Measurements from ENCODE around the gene PTPRG.

Gene PTPRG

GRCh38 chr3:61966200-61966599 is 404.8 kb downstream of the PTPRG start:
- Histone ChIP-seq H4K20me1 (ENCODE audit: control insufficient read depth, insufficient read depth, low read depth, low read length) (no peaks in the 10 kb centered on the region), H3K27ac (ENCODE audit: low read depth, low read length) (no peak overlapping the region), H3K79me2 (ENCODE audit: control insufficient read depth, low read length) (no peaks in the 10 kb centered on the region), H3F3A (ENCODE audit: control insufficient read depth, insufficient read depth) (no peaks in the 10 kb centered on the region), H3K4me1 (ENCODE audit: control insufficient read depth, low read length) (no peaks in the 10 kb centered on the region), H3K4me3 (ENCODE audit: low read length) (no peak overlapping the region), H3K9me2 (replicated peaks; ENCODE audit: control insufficient read depth, low read length) (no peaks in the 10 kb centered on the region), H3K4me2 (ENCODE audit: low read length) (no peak overlapping the region), H3K9me3 (ENCODE audit: control insufficient read depth, insufficient read depth, low read length) (no peaks in the 10 kb centered on the region), H3K36me3 (ENCODE audit: control insufficient read depth, low read length) (no peaks in the 10 kb centered on the region), H3K27me3 (ENCODE audit: control insufficient read depth, low read length) (0 out of 2 replicates have a peak, but pooled peaks cover 2% of the 10 kb centered on the region)
- TF ChIP-seq CTCF (IDR thresholded peaks at IDR 0.05; ENCODE audit: low read depth, low read length, poor library complexity, severe bottlenecking) (no peak), EZH2phosphoT487 (IDR thresholded peaks at IDR 0.05; ENCODE audit: borderline replicate concordance, low read length) (no peak)

- H3K27me3 ChIP-seq (ENCODE audit: control insufficient read depth, low read length) = no peaks in the 10 kb centered on the region
- no peak overlapping the region for H3K4me2 ChIP-seq (ENCODE audit: low read length)
- no peaks in the 10 kb centered on the region for H3F3A ChIP-seq (ENCODE audit: control insufficient read depth, insufficient read depth)
- H4K20me1 ChIP-seq (ENCODE audit: control insufficient read depth, insufficient read depth, low read depth, low read length) = no peaks in the 10 kb centered on the region
- H3K27ac ChIP-seq (ENCODE audit: low read depth, low read length) = no peak overlapping the region
- no peaks in the 10 kb centered on the region for H3K9me2 ChIP-seq (replicated peaks; ENCODE audit: control insufficient read depth, low read length)
- H3K9me3 ChIP-seq (ENCODE audit: control insufficient read depth, insufficient read depth, low read length) = no peaks in the 10 kb centered on the region
- TF ChIP-seq CTCF (IDR thresholded peaks at IDR 0.05; ENCODE audit: low read depth, low read length, poor library complexity, severe bottlenecking) = no peak
- TF ChIP-seq EZH2phosphoT487 (IDR thresholded peaks at IDR 0.05; ENCODE audit: borderline replicate concordance, low read length) = no peak
- no peaks in the 10 kb centered on the region for H3K4me1 ChIP-seq (ENCODE audit: control insufficient read depth, low read length)
- no peaks in the 10 kb centered on the region for H3K36me3 ChIP-seq (ENCODE audit: control insufficient read depth, low read length)
- H3K4me3 ChIP-seq (ENCODE audit: low read length) = no peak overlapping the region
- H3K79me2 ChIP-seq (ENCODE audit: control insufficient read depth, low read length) = no peaks in the 10 kb centered on the region
Measured at GRCh38 chr3:61967019-61967418, 405.6 kb downstream of the PTPRG start.

GRCh38 chr3:61967937-61968336 is 406.6 kb downstream of the PTPRG start:
- Histone ChIP-seq H3K79me2 (ENCODE audit: control insufficient read depth, low read length) (no peaks in the 10 kb centered on the region), H3K4me2 (ENCODE audit: low read length) (no peak overlapping the region), H3K4me1 (ENCODE audit: control insufficient read depth, low read length) (no peaks in the 10 kb centered on the region), H3K27ac (ENCODE audit: low read depth, low read length) (no peak overlapping the region), H3K36me3 (ENCODE audit: control insufficient read depth, low read length) (no peaks in the 10 kb centered on the region), H4K20me1 (ENCODE audit: control insufficient read depth, insufficient read depth, low read depth, low read length) (no peaks in the 10 kb centered on the region), H3K27me3 (ENCODE audit: control insufficient read depth, low read length) (no peaks in the 10 kb centered on the region), H3K9me2 (replicated peaks; ENCODE audit: control insufficient read depth, low read length) (no peaks in the 10 kb centered on the region), H3F3A (ENCODE audit: control insufficient read depth, insufficient read depth) (no peaks in the 10 kb centered on the region), H3K9me3 (ENCODE audit: control insufficient read depth, insufficient read depth, low read length) (no peaks in the 10 kb centered on the region), H3K4me3 (ENCODE audit: low read length) (no peak overlapping the region)
- no peak for TF ChIP-seq CTCF (IDR thresholded peaks at IDR 0.05; ENCODE audit: low read depth, low read length, poor library complexity, severe bottlenecking)
- no peak for TF ChIP-seq EZH2phosphoT487 (IDR thresholded peaks at IDR 0.05; ENCODE audit: borderline replicate concordance, low read length)

GRCh38 chr3:61974662-61975061 is 413.3 kb downstream of the PTPRG start:
- Histone ChIP-seq H3K9me3 (ENCODE audit: control insufficient read depth, insufficient read depth, low read length) (no peaks in the 10 kb centered on the region), H4K20me1 (ENCODE audit: control insufficient read depth, insufficient read depth, low read depth, low read length) (no peaks in the 10 kb centered on the region), H3F3A (ENCODE audit: control insufficient read depth, insufficient read depth) (no peaks in the 10 kb centered on the region), H3K4me1 (ENCODE audit: control insufficient read depth, low read length) (no peaks in the 10 kb centered on the region), H3K27ac (ENCODE audit: low read depth, low read length) (no peak overlapping the region), H3K79me2 (ENCODE audit: control insufficient read depth, low read length) (no peaks in the 10 kb centered on the region), H3K27me3 (ENCODE audit: control insufficient read depth, low read length) (no peaks in the 10 kb centered on the region), H3K9me2 (replicated peaks; ENCODE audit: control insufficient read depth, low read length) (no peaks in the 10 kb centered on the region), H3K36me3 (ENCODE audit: control insufficient read depth, low read length) (no peaks in the 10 kb centered on the region), H3K4me2 (ENCODE audit: low read length) (no peak overlapping the region), H3K4me3 (ENCODE audit: low read length) (no peak overlapping the region)
- no peak for TF ChIP-seq CTCF (IDR thresholded peaks at IDR 0.05; ENCODE audit: low read depth, low read length, poor library complexity, severe bottlenecking)
- no peak for TF ChIP-seq EZH2phosphoT487 (IDR thresholded peaks at IDR 0.05; ENCODE audit: borderline replicate concordance, low read length)

Data from DOHH2 (cell line).